NCI-H345 treated with DMSO at 0.1 percent for 48 hours (cell line): ENCODE measurements around the gene CEP350.
"Not testable (repeated sequence)": the region's sequence is repeated elsewhere in the genome, so short reads cannot be mapped to it uniquely, and the experiment has no call there.

Source experiments
- DNase-seq: peaks from one replicate; lab custom pipeline; 2025; ENCODE audit not compliant: unreplicated experiment; lab: John Stamatoyannopoulos, UW

The CEP350 gene

GRCh38 chr1:179938752-179939151 lies 15.9 kb upstream of the CEP350 start:
- DNase-seq, result no peak

- DNase-seq, result no peak
These were observed 14.7 kb upstream of the CEP350 start for GRCh38 chr1:179939941-179940340.

- DNase-seq, result no peak
These were observed 13.2 kb upstream of the CEP350 start for GRCh38 chr1:179941454-179941853.

- DNase-seq, result no peak
These were observed 4.0 kb upstream of the CEP350 start for GRCh38 chr1:179950651-179951050.

- DNase-seq, result no peak
These were observed 3.0 kb upstream of the CEP350 start for GRCh38 chr1:179951383-179952144.

- no peak for DNase-seq
These were observed 2.4 kb upstream of the CEP350 start for GRCh38 chr1:179952186-179952585.

- DNase-seq, result peak; percentile 40
These were observed 577 bp upstream of the CEP350 start for GRCh38 chr1:179953974-179954492.

GRCh38 chr1:179955287-179955680 lies 674 bp downstream of the CEP350 start:
- peak; percentile 37 for DNase-seq

- DNase-seq, result no peak
These were observed 1.1 kb downstream of the CEP350 start for GRCh38 chr1:179955731-179956130.

- no peak for DNase-seq
These were observed 3.7 kb downstream of the CEP350 start for GRCh38 chr1:179958359-179958758.

GRCh38 chr1:179962168-179962567 lies 7.6 kb downstream of the CEP350 start:
- not testable (repeated sequence) for DNase-seq

- DNase-seq, result no peak
These were observed 11.9 kb downstream of the CEP350 start for GRCh38 chr1:179966551-179966950.

- no peak for DNase-seq
These were observed 13.8 kb downstream of the CEP350 start for GRCh38 chr1:179968284-179968993.

GRCh38 chr1:179968994-179969919 lies 14.6 kb downstream of the CEP350 start:
- DNase-seq, result no peak

- DNase-seq, result no peak
These were observed 15.4 kb downstream of the CEP350 start for GRCh38 chr1:179969962-179970361.

- no peak for DNase-seq
These were observed 17.2 kb downstream of the CEP350 start for GRCh38 chr1:179971563-179972496.

GRCh38 chr1:179973198-179974110 lies 18.8 kb downstream of the CEP350 start:
- DNase-seq, result no peak

- DNase-seq, result peak; percentile 38
These were observed 22.5 kb downstream of the CEP350 start for GRCh38 chr1:179976970-179977651.
